H9 (cell line): Measurements from ENCODE around the gene SAFB. TPM values are rescaled to one million over a fixed set of nuclear protein-coding genes. Genes with fewer than 3 reads are reported as not detected.

Experiments
- DNase-seq: peaks from one replicate; pipeline ENCODE4 v3.0.0-alpha.2; 2017
- H2AFZ ChIP-seq: one replicate; pipeline ENCODE4 v1.6.1; 2013; ENCODE audit warnings: mild to moderate bottlenecking, low read length, control low read depth, moderate library complexity
- H2AK5ac ChIP-seq: 2 replicates; pipeline ENCODE4 v1.6.1; 2013; ENCODE audit warnings: low read length, control low read depth, mixed read lengths; ENCODE audit not compliant: insufficient read length
- H2BK120ac ChIP-seq: one replicate; pipeline ENCODE4 v1.6.1; 2013; ENCODE audit warnings: low read depth, mild to moderate bottlenecking, low read length, control low read depth, inconsistent platforms; ENCODE audit not compliant: poor library complexity, severe bottlenecking
- H2BK12ac ChIP-seq: 2 replicates; pipeline ENCODE4 v1.6.1; 2013; ENCODE audit warnings: low read length, control low read depth, mixed read lengths, low read depth; ENCODE audit not compliant: insufficient read length
- H2BK15ac ChIP-seq: 2 replicates; pipeline ENCODE4 v1.6.1; 2013; ENCODE audit warnings: low read depth, low read length, control low read depth
- H2BK20ac ChIP-seq: one replicate; pipeline ENCODE4 v1.6.1; 2013; ENCODE audit warnings: low read depth, mild to moderate bottlenecking, low read length, control low read depth, inconsistent platforms; ENCODE audit not compliant: poor library complexity, severe bottlenecking
- H2BK5ac ChIP-seq: 2 replicates; pipeline ENCODE4 v1.6.1; 2013; ENCODE audit warnings: low read length, control low read depth, mixed read lengths; ENCODE audit not compliant: insufficient read length
- H3K14ac ChIP-seq: 2 replicates; pipeline ENCODE4 v1.6.1; 2013; ENCODE audit warnings: low read length, control low read depth; ENCODE audit not compliant: insufficient read depth
- H3K18ac ChIP-seq: 2 replicates; pipeline ENCODE4 v1.6.1; 2013; ENCODE audit warnings: low read depth, mild to moderate bottlenecking, mixed read lengths, low read length, control low read depth; ENCODE audit not compliant: insufficient read length
- H3K23ac ChIP-seq: 2 replicates; pipeline ENCODE4 v1.6.1; 2013; ENCODE audit warnings: low read length, control low read depth, mixed read lengths, low read depth; ENCODE audit not compliant: insufficient read length
- H3K23me2 ChIP-seq: 2 replicates; pipeline ENCODE4 v1.6.1; 2013; ENCODE audit warnings: low read depth, mild to moderate bottlenecking, mixed read lengths, low read length, control low read depth; ENCODE audit not compliant: insufficient read length, poor library complexity, severe bottlenecking
- H3K27ac ChIP-seq: 2 replicates; pipeline ENCODE4 v1.5.1; 2013; ENCODE audit warnings: low read length, control low read depth, mixed read lengths, low read depth; ENCODE audit not compliant: insufficient read length
- H3K27me3 ChIP-seq: 2 replicates; pipeline ENCODE4 v1.6.1; 2013; ENCODE audit warnings: low read length, control low read depth, inconsistent platforms; ENCODE audit not compliant: insufficient read depth
- H3K4ac ChIP-seq: 2 replicates; pipeline ENCODE4 v1.6.1; 2013; ENCODE audit warnings: low read depth, mild to moderate bottlenecking, control low read depth, inconsistent platforms, low read length, moderate library complexity
- H3K4me1 ChIP-seq: 2 replicates; pipeline ENCODE4 v1.6.1; 2013; ENCODE audit warnings: low read length, control low read depth, inconsistent platforms; ENCODE audit not compliant: insufficient read depth
- H3K4me2 ChIP-seq: 2 replicates; pipeline ENCODE4 v1.6.1; 2013; ENCODE audit warnings: low read length, control low read depth, mixed read lengths; ENCODE audit not compliant: insufficient read length, insufficient read depth
- H3K56ac ChIP-seq: 2 replicates; pipeline ENCODE4 v1.6.1; 2013; ENCODE audit warnings: low read depth, mild to moderate bottlenecking, mixed read lengths, low read length, control low read depth; ENCODE audit not compliant: insufficient read length
- H3K79me1 ChIP-seq: 2 replicates; pipeline ENCODE4 v1.6.1; 2013; ENCODE audit warnings: low read depth, mild to moderate bottlenecking, moderate library complexity, low read length, control low read depth, inconsistent platforms; ENCODE audit not compliant: insufficient read depth, poor library complexity, severe bottlenecking
- H3K79me2 ChIP-seq: 2 replicates; pipeline ENCODE4 v1.6.1; 2013; ENCODE audit warnings: low read length, control low read depth, inconsistent platforms; ENCODE audit not compliant: insufficient read depth
- H3K9ac ChIP-seq: 2 replicates; pipeline ENCODE4 v1.6.1; 2013; ENCODE audit warnings: low read length, control low read depth, mixed read lengths; ENCODE audit not compliant: insufficient read length; ENCODE audit errors: extremely low read depth
- H3K9me3 ChIP-seq: one replicate; pipeline ENCODE4 v1.6.1; 2013; ENCODE audit warnings: low read depth, low read length, inconsistent platforms; ENCODE audit not compliant: control insufficient read depth
- H3T11ph ChIP-seq: one replicate; pipeline ENCODE4 v1.6.1; 2013; ENCODE audit warnings: mild to moderate bottlenecking, low read length, control low read depth, inconsistent platforms
- H4K20me1 ChIP-seq: one replicate; pipeline ENCODE4 v1.6.1; 2013; ENCODE audit not compliant: control insufficient read depth, insufficient read length, insufficient read depth
- H4K5ac ChIP-seq: 2 replicates; pipeline ENCODE4 v1.6.1; 2013; ENCODE audit warnings: low read depth, mild to moderate bottlenecking, mixed read lengths, low read length, control low read depth; ENCODE audit not compliant: insufficient read length
- H4K8ac ChIP-seq: replicated peaks from 2 replicates; pipeline ENCODE4 v1.6.1; 2013; ENCODE audit warnings: low read length, control low read depth, mixed read lengths, low read depth; ENCODE audit not compliant: insufficient read length
- H4K91ac ChIP-seq: 2 replicates; pipeline ENCODE4 v1.6.1; 2013; ENCODE audit warnings: low read depth, mild to moderate bottlenecking, moderate library complexity, mixed read lengths, low read length, control low read depth; ENCODE audit not compliant: insufficient read length
- H3K27ac Mint-ChIP-seq, 3 experiments: 2 replicates in 2 of 3; 3 replicates in 1 of 3; pipeline ENCODE4 v1.8.0; 2020 to 2021; ENCODE audit warnings: mixed read lengths in 3 of 3, mild to moderate bottlenecking in 1 of 3, moderate library complexity in 1 of 3
- H3K27me3 Mint-ChIP-seq: 2 replicates; pipeline ENCODE4 v1.8.0; 2021; ENCODE audit warnings: low read depth, mild to moderate bottlenecking, moderate library complexity, mixed read lengths
- H3K36me3 Mint-ChIP-seq, 3 experiments: 2 replicates in 2 of 3; 3 replicates in 1 of 3; pipeline ENCODE4 v1.8.0; 2020 to 2021; ENCODE audit warnings: low read depth in 3 of 3, mixed read lengths in 3 of 3; ENCODE audit not compliant: insufficient read depth in 1 of 3
- H3K4me1 Mint-ChIP-seq, 2 experiments: 2 replicates each; pipeline ENCODE4 v1.8.0; 2020; ENCODE audit warnings: mixed read lengths in 2 of 2
- H3K4me3 Mint-ChIP-seq, 2 experiments: 2 replicates in 1 of 2; 3 replicates in 1 of 2; pipeline ENCODE4 v1.8.0; 2020 to 2021; ENCODE audit warnings: mild to moderate bottlenecking in 2 of 2, mixed read lengths in 2 of 2, moderate library complexity in 1 of 2
- H3K9me3 Mint-ChIP-seq, 2 experiments: 2 replicates in 1 of 2; 3 replicates in 1 of 2; pipeline ENCODE4 v1.8.0; 2020; ENCODE audit warnings: mild to moderate bottlenecking in 2 of 2, mixed read lengths in 2 of 2, moderate library complexity in 1 of 2
- WGBS: extraction: QIAGEN DNeasy Blood & Tissue Kit; methylation state at CpG from one replicate; pipeline ENCODE4 v1.1.7; 2013; ENCODE audit warnings: missing lambda C conversion rate, low lambda C conversion rate, mixed read lengths; ENCODE audit not compliant: insufficient read length; ENCODE audit errors: extremely low coverage; 5-methylcytosine and 5-hydroxymethylcytosine counted together
- total RNA-seq: library from RNA; stranded (reverse); gene quantifications from 2 replicates; pipeline ENCODE4 v1.2.1, GENCODE V29; 2021
- TF ChIP-seq, protein P1 (sequence below): fragments of 200-600 bp; sonication (generic); conservative IDR thresholded peaks from 3 replicates; pipeline ENCODE4 v1.8.0; 2021; ENCODE audit warnings: antibody characterized with exemption, mild to moderate bottlenecking

The SAFB gene
- total RNA-seq, 1 experiment from 2014 or later: 110 TPM

DNA sequence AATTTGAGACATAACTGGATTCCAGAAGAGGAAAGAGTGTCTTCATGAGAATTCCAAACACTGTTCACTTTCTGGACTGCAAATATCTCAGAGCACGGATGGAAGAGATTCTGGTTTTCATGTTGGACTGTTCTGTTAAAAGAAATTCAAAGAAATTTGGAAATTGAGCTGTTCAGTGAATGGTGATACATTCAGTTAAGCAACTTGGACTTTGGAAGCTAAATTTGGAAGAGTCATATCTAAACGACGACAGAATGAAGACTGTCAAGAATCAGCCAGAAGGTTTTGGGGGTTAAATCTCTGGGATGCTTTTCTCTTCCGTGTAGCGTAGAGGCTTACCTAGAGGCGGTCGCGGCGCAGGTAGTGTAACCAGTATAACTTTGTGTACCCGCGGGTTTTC lies 25.6 kb downstream of the SAFB start:
- Histone ChIP-seq H2BK120ac (no peak overlapping the region), H4K91ac (no peak overlapping the region), H2BK5ac (no peak overlapping the region), H3K4ac (no peak overlapping the region), H3K9me3 (no peaks in the 10 kb centered on the region), H3K4me2 (no peak overlapping the region), H3K27ac (no peak overlapping the region), H4K8ac (no peak overlapping the region), H3K9ac (no peak overlapping the region), H3K14ac (no peak overlapping the region), H3K27me3 (no peaks in the 10 kb centered on the region), H3K79me2 (no peaks in the 10 kb centered on the region), H2AFZ (no peak overlapping the region), H4K20me1 (no peaks in the 10 kb centered on the region), H2BK15ac (no peak overlapping the region), H4K5ac (no peak overlapping the region), H3K18ac (no peak overlapping the region), H3K4me1 (no peaks in the 10 kb centered on the region), H3K79me1 (peaks cover 4% of the 10 kb centered on the region), H3K23me2 (no peaks in the 10 kb centered on the region), H3T11ph (no peak overlapping the region), H2BK20ac (no peak overlapping the region), H2BK12ac (no peak overlapping the region), H2AK5ac (no peak overlapping the region), H3K23ac (no peak overlapping the region), H3K56ac (no peak overlapping the region)
- H3K4me3 Mint-ChIP-seq: no peak overlapping the region
- H3K27ac Mint-ChIP-seq: no peak overlapping the region
- WGBS: no CpG with 5 or more reads among the region's 11 CpGs
- H3K9me3 Mint-ChIP-seq: no peaks in the 10 kb centered on the region
- no peaks in the 10 kb centered on the region for H3K4me1 Mint-ChIP-seq
- TF ChIP-seq, protein P1, sequence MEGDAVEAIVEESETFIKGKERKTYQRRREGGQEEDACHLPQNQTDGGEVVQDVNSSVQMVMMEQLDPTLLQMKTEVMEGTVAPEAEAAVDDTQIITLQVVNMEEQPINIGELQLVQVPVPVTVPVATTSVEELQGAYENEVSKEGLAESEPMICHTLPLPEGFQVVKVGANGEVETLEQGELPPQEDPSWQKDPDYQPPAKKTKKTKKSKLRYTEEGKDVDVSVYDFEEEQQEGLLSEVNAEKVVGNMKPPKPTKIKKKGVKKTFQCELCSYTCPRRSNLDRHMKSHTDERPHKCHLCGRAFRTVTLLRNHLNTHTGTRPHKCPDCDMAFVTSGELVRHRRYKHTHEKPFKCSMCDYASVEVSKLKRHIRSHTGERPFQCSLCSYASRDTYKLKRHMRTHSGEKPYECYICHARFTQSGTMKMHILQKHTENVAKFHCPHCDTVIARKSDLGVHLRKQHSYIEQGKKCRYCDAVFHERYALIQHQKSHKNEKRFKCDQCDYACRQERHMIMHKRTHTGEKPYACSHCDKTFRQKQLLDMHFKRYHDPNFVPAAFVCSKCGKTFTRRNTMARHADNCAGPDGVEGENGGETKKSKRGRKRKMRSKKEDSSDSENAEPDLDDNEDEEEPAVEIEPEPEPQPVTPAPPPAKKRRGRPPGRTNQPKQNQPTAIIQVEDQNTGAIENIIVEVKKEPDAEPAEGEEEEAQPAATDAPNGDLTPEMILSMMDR: no peak
- peaks cover 54 to 94% (median 87%) of the 10 kb centered on the region in 3 experiments; a peak in 6 of 7 replicates for H3K36me3 Mint-ChIP-seq
- no peaks in the 10 kb centered on the region for H3K27me3 Mint-ChIP-seq
- DNase-seq: no peak
